Gastroesophageal sphincter (tissue), 3 donors: ENCODE results near the gene CFAP46.

Source experiments
- CTCF ChIP-seq, 4 experiments: fragments of 200-600 bp in 2 of 4; fragments of 450-650 bp in 2 of 4; sonication (generic) in 1 of 4; IDR thresholded peaks; one replicate each; pipeline ENCODE4 v1.5.1; 2017 to 2019; ENCODE audit warnings: antibody characterized with exemption in 4 of 4, mild to moderate bottlenecking in 2 of 4, moderate library complexity in 2 of 4
- EP300 ChIP-seq: sonication (generic); formaldehyde crosslinking; IDR thresholded peaks from one replicate; pipeline ENCODE4 v1.6.1; 2017; ENCODE audit warnings: antibody characterized with exemption, mild to moderate bottlenecking

GRCh38 chr10:132929953-132930548 is 12.3 kb downstream of the CFAP46 start:
- no peak for TF ChIP-seq CTCF (IDR thresholded peaks at IDR 0.05)
- no peak for TF ChIP-seq EP300
